ENCODE results near the gene SHANK2. TPM values are rescaled to one million over a fixed set of nuclear protein-coding genes. Genes with fewer than 3 reads are reported as not detected.

SHANK2 gene
- total RNA-seq, 4 donors from 2014 or later: 26.2 to 95.5 (median 45.1) TPM

- Histone ChIP-seq H3K4me1 (no peaks in the 10 kb centered on the region), H3K27ac (no peak overlapping the region), H3K27me3 (peaks cover 14% of the 10 kb centered on the region), H3K36me3 (no peaks in the 10 kb centered on the region), H3K9me3 (no peaks in the 10 kb centered on the region), H3K4me3 (no peak overlapping the region)
- DNase-seq: no peak
- intact Hi-C loops (cut with DNase I; ENCODE audit: low total_unique reads): no loop called here
- TF ChIP-seq POLR2AphosphoS5 (IDR thresholded peaks at IDR 0.05) (no peak), POLR2A (IDR thresholded peaks at IDR 0.05) (no peak), EP300 (IDR thresholded peaks at IDR 0.05; ENCODE audit: low read depth) (no peak)
- TF ChIP-seq, protein P1, sequence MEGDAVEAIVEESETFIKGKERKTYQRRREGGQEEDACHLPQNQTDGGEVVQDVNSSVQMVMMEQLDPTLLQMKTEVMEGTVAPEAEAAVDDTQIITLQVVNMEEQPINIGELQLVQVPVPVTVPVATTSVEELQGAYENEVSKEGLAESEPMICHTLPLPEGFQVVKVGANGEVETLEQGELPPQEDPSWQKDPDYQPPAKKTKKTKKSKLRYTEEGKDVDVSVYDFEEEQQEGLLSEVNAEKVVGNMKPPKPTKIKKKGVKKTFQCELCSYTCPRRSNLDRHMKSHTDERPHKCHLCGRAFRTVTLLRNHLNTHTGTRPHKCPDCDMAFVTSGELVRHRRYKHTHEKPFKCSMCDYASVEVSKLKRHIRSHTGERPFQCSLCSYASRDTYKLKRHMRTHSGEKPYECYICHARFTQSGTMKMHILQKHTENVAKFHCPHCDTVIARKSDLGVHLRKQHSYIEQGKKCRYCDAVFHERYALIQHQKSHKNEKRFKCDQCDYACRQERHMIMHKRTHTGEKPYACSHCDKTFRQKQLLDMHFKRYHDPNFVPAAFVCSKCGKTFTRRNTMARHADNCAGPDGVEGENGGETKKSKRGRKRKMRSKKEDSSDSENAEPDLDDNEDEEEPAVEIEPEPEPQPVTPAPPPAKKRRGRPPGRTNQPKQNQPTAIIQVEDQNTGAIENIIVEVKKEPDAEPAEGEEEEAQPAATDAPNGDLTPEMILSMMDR (IDR thresholded peaks at IDR 0.05): no peak
- in situ Hi-C loops (cut with MboI; ENCODE audit: low pct_ligation_motif_present in 1 of 4, low pct_unique_long_range_greater_than_20kb in 1 of 4, low sequenced_read_pairs in 3 of 4): no loop called here
- WGBS, 2 donors (ENCODE audit: low coverage in 1 of 2): 82% methylated on average over 12 of the region's 12 CpGs; no CpG with 5 or more reads in 1 of the 2 donors
Observed at GRCh38 chr11:71244116-71244810, 8.1 kb downstream of the SHANK2 start.

GRCh38 chr11:71242391-71242790 is 10.0 kb downstream of the SHANK2 start:
- Histone ChIP-seq H3K4me1 (no peaks in the 10 kb centered on the region), H3K9me3 (no peaks in the 10 kb centered on the region), H3K4me3 (no peak overlapping the region), H3K36me3 (no peaks in the 10 kb centered on the region), H3K27me3 (peaks cover 4% of the 10 kb centered on the region), H3K27ac (no peak overlapping the region)
- DNase-seq: no peak
- no peak for TF ChIP-seq EP300 (IDR thresholded peaks at IDR 0.05; ENCODE audit: low read depth)
- no peak for TF ChIP-seq POLR2A (IDR thresholded peaks at IDR 0.05)
- no peak for TF ChIP-seq POLR2AphosphoS5 (IDR thresholded peaks at IDR 0.05)
- TF ChIP-seq, protein P1 (IDR thresholded peaks at IDR 0.05): no peak
- in situ Hi-C loops (cut with MboI; ENCODE audit: low pct_ligation_motif_present in 1 of 4, low pct_unique_long_range_greater_than_20kb in 1 of 4, low sequenced_read_pairs in 3 of 4) (no loop called here), intact Hi-C loops (cut with DNase I; ENCODE audit: low total_unique reads) (no loop called here)
- WGBS, 2 donors (ENCODE audit: low coverage in 1 of 2): 53 to 64% methylated on average over 6 of the region's 6 CpGs

GRCh38 chr11:71241721-71242259 is 10.6 kb downstream of the SHANK2 start:
- no peaks in the 10 kb centered on the region for H3K4me1 ChIP-seq
- TF ChIP-seq POLR2A (IDR thresholded peaks at IDR 0.05) (no peak), EP300 (IDR thresholded peaks at IDR 0.05; ENCODE audit: low read depth) (no peak), POLR2AphosphoS5 (IDR thresholded peaks at IDR 0.05) (no peak)
- TF ChIP-seq, protein P1 (IDR thresholded peaks at IDR 0.05): no peak
- in situ Hi-C loops (cut with MboI; ENCODE audit: low pct_ligation_motif_present in 1 of 4, low pct_unique_long_range_greater_than_20kb in 1 of 4, low sequenced_read_pairs in 3 of 4) (no loop called here), intact Hi-C loops (cut with DNase I; ENCODE audit: low total_unique reads) (no loop called here)
- H3K27ac ChIP-seq: peak overlapping the region in 1 of 4 donors; percentile 15
- peaks cover 4% of the 10 kb centered on the region for H3K27me3 ChIP-seq
- H3K36me3 ChIP-seq: no peaks in the 10 kb centered on the region
- WGBS, 2 donors (ENCODE audit: low coverage in 1 of 2): 88 to 90% methylated on average over 2 to 6 of the region's 6 CpGs
- no peak overlapping the region for H3K4me3 ChIP-seq
- no peaks in the 10 kb centered on the region for H3K9me3 ChIP-seq
- DNase-seq: no peak

DNA sequence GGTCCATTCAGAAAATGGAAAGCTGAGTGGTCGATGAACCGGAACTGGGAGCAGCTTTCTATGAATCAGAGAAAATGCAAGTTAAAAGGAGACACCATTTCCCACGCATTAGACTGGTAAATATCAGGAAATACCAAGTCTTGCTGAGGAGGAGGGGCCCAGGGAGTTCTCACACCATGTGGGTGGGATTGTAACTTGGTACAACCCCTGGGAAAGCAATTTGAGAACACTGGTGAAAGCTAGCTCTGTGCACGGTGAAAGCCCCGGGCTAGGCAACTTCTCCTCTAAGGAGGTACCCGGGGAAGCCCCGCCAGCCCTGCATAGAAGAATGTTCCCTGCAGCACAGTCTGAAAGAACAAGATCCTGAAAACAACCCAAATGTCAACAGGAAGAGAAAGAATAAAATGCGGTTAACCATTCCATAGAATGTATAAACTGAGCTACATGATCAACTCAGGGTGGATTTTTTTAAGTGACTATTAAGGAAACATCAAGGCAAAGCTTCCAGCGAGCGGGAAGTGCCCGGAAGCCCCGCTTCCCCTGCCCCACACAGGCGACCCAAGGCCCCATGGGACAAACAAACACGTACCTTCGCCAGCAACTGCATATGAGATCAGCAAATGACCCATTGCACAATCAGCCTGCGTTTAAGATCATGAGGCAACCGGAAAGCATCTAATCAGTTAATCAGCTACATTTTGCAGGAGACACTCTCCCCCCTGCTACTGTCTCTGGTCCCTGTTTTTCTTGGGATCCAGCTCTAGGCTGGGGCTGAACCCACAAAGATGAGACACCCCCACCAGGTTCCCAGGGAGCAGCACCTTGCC is 11.3 kb downstream of the SHANK2 start:
- Histone ChIP-seq H3K27me3 (peaks cover 4% of the 10 kb centered on the region), H3K4me1 (no peaks in the 10 kb centered on the region), H3K27ac (peak overlapping the region in 1 of 4 donors; percentile 35), H3K9me3 (no peaks in the 10 kb centered on the region), H3K4me3 (no peak overlapping the region), H3K36me3 (no peaks in the 10 kb centered on the region)
- TF ChIP-seq POLR2AphosphoS5 (IDR thresholded peaks at IDR 0.05): peak in 1 of 3 donors; percentile 48
- TF ChIP-seq, protein P1 (IDR thresholded peaks at IDR 0.05): no peak
- TF ChIP-seq EP300 (IDR thresholded peaks at IDR 0.05; ENCODE audit: low read depth): no peak
- in situ Hi-C loops (cut with MboI; ENCODE audit: low pct_ligation_motif_present in 1 of 4, low pct_unique_long_range_greater_than_20kb in 1 of 4, low sequenced_read_pairs in 3 of 4) (no loop called here), intact Hi-C loops (cut with DNase I; ENCODE audit: low total_unique reads) (no loop called here)
- 54 to 58% methylated on average over 10 to 17 of the region's 17 CpGs for WGBS, 2 donors (ENCODE audit: low coverage in 1 of 2)
- DNase-seq: peak; percentile 23
